Right lobe of liver (tissue), 6 donors: ENCODE measurements around the gene DOCK3. TPM values are rescaled to one million over a fixed set of nuclear protein-coding genes. Genes with fewer than 3 reads are reported as not detected.
"Not testable (repeated sequence)": the region's sequence is repeated elsewhere in the genome, so short reads cannot be mapped to it uniquely, and the experiment has no call there.

Experiments
- ATAC-seq, 4 donors: fragments of 200-7000 bp; cut with Tn5 transposase; one replicate each; pipeline ENCODE4 v1.9.1; 2020; ENCODE audit warnings: mild to moderate bottlenecking in 4 of 4, moderate library complexity in 4 of 4
- DNase-seq, 3 donors: peaks; one replicate each; pipeline ENCODE4 v3.0.0-alpha.2; 2020
- H3K27ac ChIP-seq, 3 donors: fragments of 200-600 bp; one replicate each; pipeline ENCODE4 v1.8.0; 2022
- H3K27me3 ChIP-seq, 2 donors: fragments of 200-600 bp; one replicate each; pipeline ENCODE4 v1.8.0; 2022
- H3K36me3 ChIP-seq, 4 donors: fragments of 200-600 bp; sonication (generic) in 1 of 4; one replicate each; pipeline versions ENCODE4 v1.5.1 to v1.8.0; 2017 to 2022; ENCODE audit warnings: control low read depth in 1 of 4
- H3K4me1 ChIP-seq, 4 donors: fragments of 200-600 bp; sonication (generic) in 1 of 4; one replicate each; pipeline versions ENCODE4 v1.5.1 to v1.8.0; 2017 to 2022; ENCODE audit warnings: control low read depth in 1 of 4
- H3K4me3 ChIP-seq, 3 donors: fragments of 200-600 bp; one replicate each; pipeline ENCODE4 v1.8.0; 2022
- H3K9me3 ChIP-seq, 4 donors: fragments of 200-600 bp; sonication (generic) in 1 of 4; one replicate each; pipeline versions ENCODE4 v1.5.1 to v1.8.0; 2017 to 2022; ENCODE audit warnings: control low read depth in 1 of 4
- POLR2A ChIP-seq: fragments of 450-650 bp; IDR thresholded peaks from one replicate; pipeline ENCODE4 v1.6.1; 2017; ENCODE audit warnings: antibody characterized with exemption, mild to moderate bottlenecking
- WGBS: methylation state at CpG from one replicate; pipeline ENCODE4 v1.1.6; 2018; ENCODE audit warnings: low coverage, low lambda C conversion rate; ENCODE audit not compliant: insufficient coverage; ENCODE audit errors: missing lambda C conversion rate; 5-methylcytosine and 5-hydroxymethylcytosine counted together
- intact Hi-C, 2 donors: fragments of 100-400 bp; cut with DNase I; formaldehyde crosslinking; loops; one replicate each; pipeline versions ENCODE4 v1.11.2 to v1.14.1; 2022
- total RNA-seq, 6 experiments: library from RNA; depleted of rRNA in 2 of 6; stranded (reverse); fragments of >200 nt in 2 of 6; fragmentation: NEBNext Ultra II Directional in 3 of 6; extraction: Animal tissue kit (Norgen Biotek cat#: 25700) in 3 of 6; gene quantifications; one replicate each; pipeline versions ENCODE4 v1.1.0 to v1.2.4, GENCODE V29; 2016 to 2023
- TF ChIP-seq, protein P1 (sequence below), 4 donors: fragments of 200-600 bp in 3 of 4; fragments of 450-650 bp in 1 of 4; IDR thresholded peaks; one replicate each; pipeline versions ENCODE4 v1.5.1 to v1.8.0; 2016 to 2022; ENCODE audit warnings: antibody characterized with exemption in 4 of 4, mild to moderate bottlenecking in 2 of 4
- donor health status: DM: no; HTN: yes; CAD: no.
- donor health status: DM: no; HTN: no; CAD: no.
- donor health status: DM: no; HTN: no; CAD: no.
- donor health status: DM: no; HTN: yes; CAD: no.
- donor health status: DM: no; HTN: yes; CAD: no.

Gene DOCK3
- total RNA-seq, 6 experiments from 2014 or later, result 0.04 to 0.06 (median 0.06) TPM; not detected in 3

DNA sequence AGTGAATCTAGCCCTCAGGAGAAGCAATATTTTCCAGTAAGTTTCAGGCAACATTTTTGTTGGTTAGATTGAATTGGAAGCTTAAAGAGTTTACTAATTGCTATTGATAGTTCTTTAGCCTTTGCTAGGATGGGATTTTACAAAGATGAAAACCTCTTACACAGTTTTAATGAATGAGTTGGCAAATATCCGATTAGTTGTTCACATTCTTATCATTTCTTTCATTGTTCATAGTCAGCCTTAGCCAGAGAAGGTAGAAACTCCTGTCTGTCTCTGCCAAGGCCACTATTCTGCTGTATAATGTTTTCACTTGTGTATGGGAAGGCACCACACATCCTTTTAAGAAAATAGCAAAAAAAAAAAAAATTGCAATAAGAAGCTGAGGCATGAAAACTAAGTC, 488.3 kb downstream of the DOCK3 start:
- H3K4me1 ChIP-seq, result no peaks in the 10 kb centered on the region
- no peak for TF ChIP-seq POLR2A
- H3K4me3 ChIP-seq, result no peak overlapping the region
- no peak for ATAC-seq
- intact Hi-C loops, result no loop called here
- WGBS, result 71% methylated on average over 1 of the region's 1 CpG
- no peaks in the 10 kb centered on the region for H3K36me3 ChIP-seq
- H3K9me3 ChIP-seq, result no peaks in the 10 kb centered on the region
- H3K27ac ChIP-seq, result no peak overlapping the region
- no peak for DNase-seq
- H3K27me3 ChIP-seq, result no peaks in the 10 kb centered on the region

DNA sequence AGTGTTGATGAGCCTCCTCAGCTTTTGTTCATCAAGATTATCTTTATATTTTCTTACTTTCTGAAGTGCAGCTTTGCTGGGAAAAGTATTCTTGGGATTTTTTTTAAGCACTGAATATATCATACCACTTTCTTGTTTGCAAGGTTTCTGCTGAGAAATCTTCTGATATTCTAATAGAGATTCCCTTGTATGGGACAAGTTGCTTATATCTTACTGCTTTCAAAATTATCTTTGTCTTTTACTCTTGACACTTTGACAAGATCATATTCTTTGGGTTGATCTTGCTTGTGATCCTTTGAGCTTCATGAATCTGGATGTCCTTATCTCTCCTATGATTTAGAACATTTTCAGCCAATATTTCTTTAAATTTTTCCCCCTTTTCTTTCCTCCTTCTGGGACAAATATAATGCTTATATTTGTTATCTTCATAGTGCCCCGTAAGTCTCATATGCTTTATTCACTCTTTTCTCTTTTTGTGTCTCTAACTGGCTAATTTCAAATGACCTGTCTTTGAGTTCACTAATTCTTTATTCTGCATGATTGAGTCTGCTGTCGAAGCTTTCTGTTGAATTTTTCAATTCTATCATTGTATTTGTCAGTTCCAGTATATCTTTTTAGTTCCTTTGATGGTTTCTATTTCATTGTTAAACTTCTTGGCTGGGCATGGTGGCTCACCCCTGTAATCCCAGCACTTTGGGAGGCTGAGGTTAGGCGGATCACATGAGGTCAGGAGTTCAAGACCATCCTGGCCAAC, 499.0 kb downstream of the DOCK3 start:
- TF ChIP-seq POLR2A, result no peak
- no peak for ATAC-seq

DNA sequence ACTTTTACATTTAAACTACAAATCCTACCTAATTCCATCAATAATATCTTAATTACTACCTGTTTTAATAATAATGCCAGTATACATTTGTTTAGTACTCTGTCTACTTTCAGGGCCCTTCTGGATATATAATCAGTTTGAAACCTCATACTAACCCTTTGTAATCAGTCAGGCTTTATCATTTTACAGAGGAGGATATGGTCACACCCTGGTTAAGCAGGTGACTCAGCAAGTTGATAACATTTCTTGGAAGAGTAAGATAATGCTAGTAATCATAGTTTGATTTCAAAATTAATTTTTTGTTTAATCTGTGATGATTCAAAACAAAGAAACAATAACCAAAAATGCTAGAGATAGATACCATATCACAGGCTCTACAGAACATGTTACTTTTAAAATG, 502.2 kb downstream of the DOCK3 start:
- intact Hi-C loops, result no loop called here

More for the DNA sequence above, 499.0 kb downstream of the DOCK3 start:
- 70% methylated on average over 3 of the region's 3 CpGs for whole genome bisulfite sequencing
- H3K27me3 ChIP-seq, result no peaks in the 10 kb centered on the region
- no peaks in the 10 kb centered on the region for H3K36me3 ChIP-seq
- no peak overlapping the region for H3K4me3 ChIP-seq
- no peaks in the 10 kb centered on the region for H3K4me1 ChIP-seq
- peaks cover 0 to 11% (median 0%) of the 10 kb centered on the region in 4 donors for H3K9me3 ChIP-seq
- intact Hi-C loops, result no loop called here
- H3K27ac ChIP-seq, result no peak overlapping the region
- DNase-seq, result no peak

DNA sequence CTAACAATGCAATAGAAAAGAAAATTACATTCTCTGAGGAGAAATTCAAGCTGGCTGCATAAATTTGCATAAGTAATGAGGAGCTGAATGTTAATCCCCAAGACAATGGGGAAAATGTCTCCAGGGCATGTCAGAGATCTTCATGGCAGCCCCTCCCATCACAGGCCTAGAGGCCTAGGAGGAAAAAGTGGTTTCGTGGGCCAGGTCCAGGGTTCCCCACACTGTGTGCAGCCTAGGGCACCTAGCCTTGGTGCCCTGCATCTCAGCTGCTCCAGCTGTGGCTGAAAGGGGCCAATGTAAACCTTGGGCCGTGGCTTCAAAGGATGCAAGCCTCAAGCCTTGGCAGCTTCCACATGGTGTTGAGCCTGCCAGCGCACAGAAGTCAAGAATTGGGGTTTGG, 511.7 kb downstream of the DOCK3 start:
- no CpG with 5 or more reads among the region's 3 CpGs for WGBS
- H3K4me1 ChIP-seq, H3K9me3 ChIP-seq, H3K27me3 ChIP-seq, ATAC-seq, DNase-seq, intact Hi-C loops, H3K27ac ChIP-seq, H3K4me3 ChIP-seq, H3K36me3 ChIP-seq: not testable (repeated sequence)

More for the DNA sequence above, 502.2 kb downstream of the DOCK3 start:
- Histone ChIP-seq H3K4me1 (no peaks in the 10 kb centered on the region), H3K36me3 (no peaks in the 10 kb centered on the region), H3K27me3 (no peaks in the 10 kb centered on the region), H3K4me3 (no peak overlapping the region), H3K9me3 (peaks cover 0 to 11% (median 0%) of the 10 kb centered on the region in 4 donors), H3K27ac (no peak overlapping the region)
- no peak for ATAC-seq
- TF ChIP-seq, protein P1, sequence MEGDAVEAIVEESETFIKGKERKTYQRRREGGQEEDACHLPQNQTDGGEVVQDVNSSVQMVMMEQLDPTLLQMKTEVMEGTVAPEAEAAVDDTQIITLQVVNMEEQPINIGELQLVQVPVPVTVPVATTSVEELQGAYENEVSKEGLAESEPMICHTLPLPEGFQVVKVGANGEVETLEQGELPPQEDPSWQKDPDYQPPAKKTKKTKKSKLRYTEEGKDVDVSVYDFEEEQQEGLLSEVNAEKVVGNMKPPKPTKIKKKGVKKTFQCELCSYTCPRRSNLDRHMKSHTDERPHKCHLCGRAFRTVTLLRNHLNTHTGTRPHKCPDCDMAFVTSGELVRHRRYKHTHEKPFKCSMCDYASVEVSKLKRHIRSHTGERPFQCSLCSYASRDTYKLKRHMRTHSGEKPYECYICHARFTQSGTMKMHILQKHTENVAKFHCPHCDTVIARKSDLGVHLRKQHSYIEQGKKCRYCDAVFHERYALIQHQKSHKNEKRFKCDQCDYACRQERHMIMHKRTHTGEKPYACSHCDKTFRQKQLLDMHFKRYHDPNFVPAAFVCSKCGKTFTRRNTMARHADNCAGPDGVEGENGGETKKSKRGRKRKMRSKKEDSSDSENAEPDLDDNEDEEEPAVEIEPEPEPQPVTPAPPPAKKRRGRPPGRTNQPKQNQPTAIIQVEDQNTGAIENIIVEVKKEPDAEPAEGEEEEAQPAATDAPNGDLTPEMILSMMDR (IDR thresholded peaks at IDR 0.05), result no peak
- no peak for TF ChIP-seq POLR2A
- DNase-seq, result no peak

DNA sequence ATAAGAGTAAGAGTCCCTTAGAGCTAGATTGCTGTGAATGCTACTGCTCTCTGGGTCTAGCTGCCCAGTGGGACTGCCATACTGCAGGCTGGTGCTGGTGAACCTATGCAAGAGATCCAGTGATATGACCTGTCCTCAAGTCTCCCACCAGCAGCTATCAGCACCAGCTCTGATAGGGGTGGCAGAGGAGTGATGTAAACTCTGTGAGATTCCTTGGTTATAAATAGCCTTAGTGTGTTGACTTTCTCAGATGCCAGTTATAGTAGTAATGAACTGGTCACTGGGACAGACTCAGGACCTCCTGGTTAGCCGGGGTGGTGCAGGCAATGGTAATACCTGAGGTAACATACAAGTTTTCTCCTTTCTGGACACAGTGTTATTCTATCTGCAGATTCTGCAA, 515.5 kb downstream of the DOCK3 start:
- Histone ChIP-seq H3K4me1 (no peaks in the 10 kb centered on the region), H3K36me3 (no peaks in the 10 kb centered on the region), H3K27ac (no peak overlapping the region), H3K27me3 (no peaks in the 10 kb centered on the region), H3K9me3 (no peaks in the 10 kb centered on the region), H3K4me3 (no peak overlapping the region)
- intact Hi-C loops, result no loop called here
- DNase-seq, result no peak
- WGBS, result 100% methylated on average over 1 of the region's 1 CpG
- no peak for TF ChIP-seq POLR2A
- TF ChIP-seq, protein P1 (IDR thresholded peaks at IDR 0.05), result no peak
- no peak for ATAC-seq

DNA sequence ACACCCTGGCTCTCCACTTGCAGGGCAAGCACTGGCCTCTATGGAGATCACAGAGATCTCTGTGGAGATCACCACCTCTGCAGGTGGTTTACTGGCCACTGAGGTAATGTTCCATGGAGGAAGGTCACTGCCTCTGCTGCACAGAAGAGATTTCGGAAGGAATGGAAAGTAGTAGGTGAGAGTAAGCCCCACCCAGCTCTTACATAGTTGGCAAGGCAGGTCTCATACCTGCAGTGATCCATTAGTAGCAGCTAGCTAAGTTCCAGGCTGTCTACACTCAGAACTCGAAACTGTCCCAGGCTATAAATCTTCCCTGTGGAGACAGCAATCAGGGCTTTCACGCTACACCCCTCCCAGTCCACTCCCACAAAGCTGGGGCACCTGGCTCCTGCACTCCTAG, 516.1 kb downstream of the DOCK3 start:
- Histone ChIP-seq H3K27me3 (no peaks in the 10 kb centered on the region), H3K27ac (no peak overlapping the region), H3K9me3 (no peaks in the 10 kb centered on the region), H3K4me3 (no peak overlapping the region), H3K36me3 (no peaks in the 10 kb centered on the region), H3K4me1 (no peaks in the 10 kb centered on the region)
- ATAC-seq (no peak), DNase-seq (no peak)
- intact Hi-C loops, result no loop called here
- TF ChIP-seq, protein P1 (IDR thresholded peaks at IDR 0.05), result no peak
- TF ChIP-seq POLR2A, result no peak
- WGBS, result 40% methylated on average over 2 of the region's 3 CpGs
